Neural cell (in vitro differentiated cells): ENCODE results near the gene LDLRAD3. TPM values are rescaled to one million over a fixed set of nuclear protein-coding genes. Genes with fewer than 3 reads are reported as not detected.

Experiments
- H2AFZ ChIP-seq: fragments of 200-600, 300-800 bp; sonication (generic), shearing (Covaris generic); 2 replicates; pipeline ENCODE4 v1.6.0; 2014; ENCODE audit warnings: low read depth, mild to moderate bottlenecking, antibody characterized with exemption, low read length, moderate library complexity
- H3F3A ChIP-seq: fragments of 200-600 bp; shearing (Covaris generic); 2 replicates; pipeline ENCODE4 v1.6.1; 2016; ENCODE audit warnings: mild to moderate bottlenecking, moderate library complexity, mixed read lengths, antibody characterized with exemption, low read length; ENCODE audit not compliant: insufficient read depth, poor library complexity, severe bottlenecking
- H3K27ac ChIP-seq: fragments of 200-600, 300-800 bp; sonication (generic), shearing (Covaris generic); 2 replicates; pipeline ENCODE4 v1.5.1; 2014; ENCODE audit warnings: mild to moderate bottlenecking, low read length, moderate library complexity
- H3K27me3 ChIP-seq: fragments of 300-800, 200-600 bp; sonication (generic), shearing (Covaris generic); 2 replicates; pipeline ENCODE4 v1.6.0; 2014; ENCODE audit warnings: mild to moderate bottlenecking, low read depth, low read length, moderate library complexity; ENCODE audit not compliant: insufficient read depth
- H3K36me3 ChIP-seq: fragments of 300-800, 200-600 bp; sonication (generic), shearing (Covaris generic); 2 replicates; pipeline ENCODE4 v1.5.1; 2014; ENCODE audit warnings: mild to moderate bottlenecking, antibody characterized with exemption, low read length, moderate library complexity; ENCODE audit not compliant: insufficient read depth
- H3K4me2 ChIP-seq: fragments of 300-800, 200-600 bp; sonication (generic), shearing (Covaris generic); 2 replicates; pipeline ENCODE4 v1.6.0; 2014; ENCODE audit warnings: mild to moderate bottlenecking, low read length
- H3K4me3 ChIP-seq: fragments of 300-800, 200-600 bp; sonication (generic), shearing (Covaris generic); 2 replicates; pipeline ENCODE4 v1.5.1; 2014; ENCODE audit warnings: mild to moderate bottlenecking, low read length, moderate library complexity
- H3K79me2 ChIP-seq: fragments of 200-600 bp; shearing (Covaris generic); replicated peaks from 2 replicates; pipeline ENCODE4 v1.6.0; 2014; ENCODE audit warnings: mild to moderate bottlenecking, low read length, moderate library complexity; ENCODE audit not compliant: insufficient read depth
- H3K9ac ChIP-seq: fragments of 300-800, 200-600 bp; sonication (generic), shearing (Covaris generic); 2 replicates; pipeline ENCODE4 v1.6.1; 2016; ENCODE audit warnings: mild to moderate bottlenecking, low read length, mixed read lengths
- H3K9me2 ChIP-seq: fragments of 200-600 bp; shearing (Covaris generic); 2 replicates; pipeline ENCODE4 v1.6.1; 2016; ENCODE audit warnings: mild to moderate bottlenecking, low read length, mixed read lengths; ENCODE audit not compliant: insufficient read depth
- H3K9me3 ChIP-seq: fragments of 200-600, 300-800 bp; sonication (generic), shearing (Covaris generic); 2 replicates; pipeline ENCODE4 v1.6.1; 2016; ENCODE audit warnings: mild to moderate bottlenecking, mixed run types, low read length, moderate library complexity, mixed read lengths
- H4K20me1 ChIP-seq: fragments of 200-600 bp; shearing (Covaris generic); 2 replicates; pipeline ENCODE4 v1.6.1; 2016; ENCODE audit warnings: mild to moderate bottlenecking, mixed run types; ENCODE audit not compliant: insufficient read depth
- EP300 ChIP-seq: fragments of 450-650 bp; conservative IDR thresholded peaks from 2 replicates; pipeline ENCODE4 v1.6.1; 2014; ENCODE audit warnings: antibody characterized with exemption, mild to moderate bottlenecking, moderate library complexity; ENCODE audit not compliant: poor library complexity, severe bottlenecking
- EZH2 ChIP-seq: fragments of 200-600, 300-800 bp; shearing (Covaris generic), sonication (generic); IDR thresholded peaks from 2 replicates; pipeline ENCODE4 v1.6.1; 2014; ENCODE audit warnings: antibody characterized with exemption, low read length, borderline replicate concordance, mild to moderate bottlenecking; ENCODE audit not compliant: insufficient read depth, poor library complexity, severe bottlenecking
- MXI1 ChIP-seq: fragments of 450-650 bp; conservative IDR thresholded peaks from 2 replicates; pipeline ENCODE4 v1.6.1; 2014; ENCODE audit warnings: antibody characterized with exemption, mild to moderate bottlenecking; ENCODE audit not compliant: poor library complexity, severe bottlenecking
- POLR2AphosphoS5 ChIP-seq: IDR thresholded peaks from 2 replicates; pipeline ENCODE4 v1.6.1; 2012
- RAD21 ChIP-seq: fragments of 450-650 bp; conservative IDR thresholded peaks from 2 replicates; pipeline ENCODE4 v1.6.1; 2014; ENCODE audit warnings: antibody characterized with exemption, mild to moderate bottlenecking, moderate library complexity
- SMC3 ChIP-seq: fragments of 450-650 bp; conservative IDR thresholded peaks from 2 replicates; pipeline ENCODE4 v1.6.1; 2014; ENCODE audit warnings: antibody characterized with exemption, mild to moderate bottlenecking, moderate library complexity; ENCODE audit not compliant: poor library complexity
- TAF1 ChIP-seq: IDR thresholded peaks from 2 replicates; pipeline ENCODE4 v1.6.1; 2012; ENCODE audit warnings: low read depth
- polyA plus RNA-seq: library from polyadenylated mRNA; depleted of rRNA; stranded (reverse); fragments of >200 nt; gene quantifications from 2 replicates; pipeline ENCODE4 v1.2.3, GENCODE V29; 2014
- TF ChIP-seq, protein P1 (sequence below): fragments of 450-650 bp; IDR thresholded peaks from 2 replicates; pipeline ENCODE4 v1.5.1; 2014; ENCODE audit warnings: antibody characterized with exemption, mild to moderate bottlenecking, moderate library complexity; ENCODE audit not compliant: poor library complexity, severe bottlenecking
- TF ChIP-seq, protein P2 (sequence below): IDR thresholded peaks from 2 replicates; pipeline ENCODE4 v1.6.1; 2012; ENCODE audit warnings: borderline replicate concordance

The LDLRAD3 gene
- polyA plus RNA-seq, 1 donor from 2014 or later = 3.5 TPM

DNA sequence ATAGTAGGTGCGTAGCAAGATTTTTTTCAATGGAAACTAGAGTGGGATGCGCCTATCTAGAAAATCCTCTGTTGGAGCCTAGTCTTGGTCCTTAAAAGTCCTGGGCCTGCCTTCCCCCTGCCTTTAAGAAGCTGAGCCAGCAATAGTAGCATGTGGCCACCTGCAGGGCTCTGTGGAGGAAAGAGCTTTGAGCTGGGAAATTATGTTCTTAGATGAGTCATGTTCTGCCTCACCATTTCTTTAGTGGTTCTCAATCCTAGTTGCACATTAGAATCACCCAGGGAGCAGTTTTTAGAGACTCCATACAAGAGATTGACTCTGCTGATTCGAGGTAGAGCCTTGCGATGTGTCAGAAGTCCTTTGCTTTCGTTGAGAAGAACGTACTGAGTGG is 211.9 kb downstream of the LDLRAD3 start:
- TF ChIP-seq MXI1 = no peak
- TF ChIP-seq, protein P1, sequence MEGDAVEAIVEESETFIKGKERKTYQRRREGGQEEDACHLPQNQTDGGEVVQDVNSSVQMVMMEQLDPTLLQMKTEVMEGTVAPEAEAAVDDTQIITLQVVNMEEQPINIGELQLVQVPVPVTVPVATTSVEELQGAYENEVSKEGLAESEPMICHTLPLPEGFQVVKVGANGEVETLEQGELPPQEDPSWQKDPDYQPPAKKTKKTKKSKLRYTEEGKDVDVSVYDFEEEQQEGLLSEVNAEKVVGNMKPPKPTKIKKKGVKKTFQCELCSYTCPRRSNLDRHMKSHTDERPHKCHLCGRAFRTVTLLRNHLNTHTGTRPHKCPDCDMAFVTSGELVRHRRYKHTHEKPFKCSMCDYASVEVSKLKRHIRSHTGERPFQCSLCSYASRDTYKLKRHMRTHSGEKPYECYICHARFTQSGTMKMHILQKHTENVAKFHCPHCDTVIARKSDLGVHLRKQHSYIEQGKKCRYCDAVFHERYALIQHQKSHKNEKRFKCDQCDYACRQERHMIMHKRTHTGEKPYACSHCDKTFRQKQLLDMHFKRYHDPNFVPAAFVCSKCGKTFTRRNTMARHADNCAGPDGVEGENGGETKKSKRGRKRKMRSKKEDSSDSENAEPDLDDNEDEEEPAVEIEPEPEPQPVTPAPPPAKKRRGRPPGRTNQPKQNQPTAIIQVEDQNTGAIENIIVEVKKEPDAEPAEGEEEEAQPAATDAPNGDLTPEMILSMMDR = no peak
- no peak for TF ChIP-seq SMC3
- no peak for TF ChIP-seq RAD21
- no peak for TF ChIP-seq EZH2
- TF ChIP-seq POLR2AphosphoS5 = no peak
- TF ChIP-seq TAF1 = no peak
- TF ChIP-seq, protein P2, sequence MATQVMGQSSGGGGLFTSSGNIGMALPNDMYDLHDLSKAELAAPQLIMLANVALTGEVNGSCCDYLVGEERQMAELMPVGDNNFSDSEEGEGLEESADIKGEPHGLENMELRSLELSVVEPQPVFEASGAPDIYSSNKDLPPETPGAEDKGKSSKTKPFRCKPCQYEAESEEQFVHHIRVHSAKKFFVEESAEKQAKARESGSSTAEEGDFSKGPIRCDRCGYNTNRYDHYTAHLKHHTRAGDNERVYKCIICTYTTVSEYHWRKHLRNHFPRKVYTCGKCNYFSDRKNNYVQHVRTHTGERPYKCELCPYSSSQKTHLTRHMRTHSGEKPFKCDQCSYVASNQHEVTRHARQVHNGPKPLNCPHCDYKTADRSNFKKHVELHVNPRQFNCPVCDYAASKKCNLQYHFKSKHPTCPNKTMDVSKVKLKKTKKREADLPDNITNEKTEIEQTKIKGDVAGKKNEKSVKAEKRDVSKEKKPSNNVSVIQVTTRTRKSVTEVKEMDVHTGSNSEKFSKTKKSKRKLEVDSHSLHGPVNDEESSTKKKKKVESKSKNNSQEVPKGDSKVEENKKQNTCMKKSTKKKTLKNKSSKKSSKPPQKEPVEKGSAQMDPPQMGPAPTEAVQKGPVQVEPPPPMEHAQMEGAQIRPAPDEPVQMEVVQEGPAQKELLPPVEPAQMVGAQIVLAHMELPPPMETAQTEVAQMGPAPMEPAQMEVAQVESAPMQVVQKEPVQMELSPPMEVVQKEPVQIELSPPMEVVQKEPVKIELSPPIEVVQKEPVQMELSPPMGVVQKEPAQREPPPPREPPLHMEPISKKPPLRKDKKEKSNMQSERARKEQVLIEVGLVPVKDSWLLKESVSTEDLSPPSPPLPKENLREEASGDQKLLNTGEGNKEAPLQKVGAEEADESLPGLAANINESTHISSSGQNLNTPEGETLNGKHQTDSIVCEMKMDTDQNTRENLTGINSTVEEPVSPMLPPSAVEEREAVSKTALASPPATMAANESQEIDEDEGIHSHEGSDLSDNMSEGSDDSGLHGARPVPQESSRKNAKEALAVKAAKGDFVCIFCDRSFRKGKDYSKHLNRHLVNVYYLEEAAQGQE = no peak
- TF ChIP-seq EP300 = no peak
- no peak overlapping the region for H3K4me2 ChIP-seq
- no peak overlapping the region for H2AFZ ChIP-seq
- no peak overlapping the region for H3K27ac ChIP-seq
- H3K9ac ChIP-seq = no peak overlapping the region
- H3K9me3 ChIP-seq = no peaks in the 10 kb centered on the region
- H3F3A ChIP-seq = no peaks in the 10 kb centered on the region
- H3K79me2 ChIP-seq = no peaks in the 10 kb centered on the region
- H3K4me3 ChIP-seq = no peak overlapping the region
- H4K20me1 ChIP-seq = no peaks in the 10 kb centered on the region
- H3K9me2 ChIP-seq = no peaks in the 10 kb centered on the region
- H3K36me3 ChIP-seq = no peaks in the 10 kb centered on the region
- no peaks in the 10 kb centered on the region for H3K27me3 ChIP-seq

- Histone ChIP-seq H3K27me3 (no peaks in the 10 kb centered on the region), H2AFZ (no peak overlapping the region), H3K79me2 (no peaks in the 10 kb centered on the region), H3K4me3 (no peak overlapping the region), H3F3A (no peaks in the 10 kb centered on the region), H3K9me3 (no peaks in the 10 kb centered on the region), H4K20me1 (no peaks in the 10 kb centered on the region), H3K9ac (no peak overlapping the region), H3K9me2 (no peaks in the 10 kb centered on the region), H3K36me3 (no peaks in the 10 kb centered on the region), H3K27ac (no peak overlapping the region), H3K4me2 (no peak overlapping the region)
- TF ChIP-seq MXI1 (no peak), POLR2AphosphoS5 (no peak), SMC3 (no peak), RAD21 (no peak)
- TF ChIP-seq, protein P1 = no peak
- TF ChIP-seq, protein P2 = no peak
Observed at GRCh38 chr11:36156161-36156816, 212.4 kb downstream of the LDLRAD3 start.
